HEK293T (cell line): ENCODE measurements around the gene DNAH10.

Experiments
- CTCF ChIA-PET: fragments of 350-600 bp; formaldehyde crosslinking; extraction: SDS; loops from one replicate; lab custom pipeline; 2021; ENCODE audit warnings: antibody characterized with exemption, inconsistent platforms; lab: Yijun Ruan, JAX
- POLR2A ChIA-PET: fragments of 350-600 bp; formaldehyde crosslinking; extraction: SDS; loops from one replicate; lab custom pipeline; 2020; ENCODE audit warnings: antibody characterized with exemption, inconsistent platforms; lab: Yijun Ruan, JAX
- DNase-seq: peaks from one replicate; pipeline ENCODE4 v3.0.0; 2012; ENCODE audit warnings: mixed read lengths; ENCODE audit errors: extremely low spot score
- ARNT ChIP-seq: fragments of 450-650 bp; IDR thresholded peaks from 2 replicates; pipeline ENCODE4 v1.6.1; 2017; ENCODE audit warnings: mild to moderate bottlenecking
- BHLHE40 ChIP-seq: fragments of 450-650 bp; IDR thresholded peaks from 2 replicates; pipeline ENCODE4 v1.6.1; 2016; ENCODE audit warnings: mild to moderate bottlenecking, moderate library complexity, borderline replicate concordance
- CTBP1 ChIP-seq: fragments of 450-650 bp; IDR thresholded peaks from 2 replicates; pipeline ENCODE4 v1.6.1; 2016; ENCODE audit warnings: borderline replicate concordance
- ELF4 ChIP-seq: fragments of 450-650 bp; IDR thresholded peaks from 2 replicates; pipeline ENCODE4 v1.6.1; 2017; ENCODE audit warnings: antibody characterized with exemption
- FOXA1 ChIP-seq: fragments of 450-650 bp; IDR thresholded peaks from 2 replicates; pipeline ENCODE4 v1.6.1; 2016; ENCODE audit warnings: mild to moderate bottlenecking
- FOXK2 ChIP-seq: fragments of 450-650 bp; IDR thresholded peaks from 2 replicates; pipeline ENCODE4 v1.6.1; 2016; ENCODE audit warnings: mild to moderate bottlenecking
- FOXM1 ChIP-seq: fragments of 450-650 bp; IDR thresholded peaks from 2 replicates; pipeline ENCODE4 v1.6.1; 2017; ENCODE audit warnings: mild to moderate bottlenecking, borderline replicate concordance
- HDGF ChIP-seq: fragments of 450-650 bp; IDR thresholded peaks from 2 replicates; pipeline ENCODE4 v1.6.1; 2017; ENCODE audit warnings: antibody characterized with exemption, borderline replicate concordance
- L3MBTL2 ChIP-seq: fragments of 450-650 bp; conservative IDR thresholded peaks from 2 replicates; pipeline ENCODE4 v1.6.1; 2016; ENCODE audit warnings: mild to moderate bottlenecking
- LEF1 ChIP-seq: fragments of 450-650 bp; IDR thresholded peaks from 2 replicates; pipeline ENCODE4 v1.6.1; 2017; ENCODE audit warnings: mild to moderate bottlenecking, borderline replicate concordance
- NFRKB ChIP-seq: fragments of 450-650 bp; IDR thresholded peaks from 2 replicates; pipeline ENCODE4 v1.6.1; 2016; ENCODE audit warnings: mild to moderate bottlenecking, moderate library complexity
- PKNOX1 ChIP-seq: fragments of 450-650 bp; IDR thresholded peaks from 2 replicates; pipeline ENCODE4 v1.6.1; 2016
- SP1 ChIP-seq: fragments of 450-650 bp; IDR thresholded peaks from 2 replicates; pipeline ENCODE4 v1.6.1; 2017
- SUZ12 ChIP-seq: fragments of 450-650 bp; IDR thresholded peaks from 2 replicates; pipeline ENCODE4 v1.6.1; 2016; ENCODE audit warnings: mild to moderate bottlenecking
- TARDBP ChIP-seq: fragments of 450-650 bp; IDR thresholded peaks from 2 replicates; pipeline ENCODE4 v1.6.1; 2016
- ZNF384 ChIP-seq: fragments of 450-650 bp; IDR thresholded peaks from 2 replicates; pipeline ENCODE4 v1.6.1; 2016

The DNAH10 gene

GRCh38 chr12:123853396-123854070 lies 91.4 kb downstream of the DNAH10 start:
- ChIA-PET POLR2A (no interaction called here), CTCF (interaction anchor here (0.6 kb wide), 1 partner anchor 18 kb away, joined by 3 read pairs; no protein-coding TSS in a partner anchor)

GRCh38 chr12:123854232-123854631 lies 92.1 kb downstream of the DNAH10 start:
- POLR2A ChIA-PET = no interaction called here
- CTCF ChIA-PET = interaction anchor here (0.6 kb wide), 1 partner anchor 18 kb away, joined by 3 read pairs; no protein-coding TSS in a partner anchor

More at GRCh38 chr12:123853396-123854070, 91.4 kb downstream of the DNAH10 start:
- TF ChIP-seq TARDBP = no peak
- TF ChIP-seq SP1 = no peak
- TF ChIP-seq CTBP1 = no peak
- TF ChIP-seq PKNOX1 = no peak
- TF ChIP-seq L3MBTL2 = no peak
- no peak for TF ChIP-seq LEF1
- TF ChIP-seq FOXM1 = no peak
- TF ChIP-seq FOXK2 = no peak
- no peak for TF ChIP-seq ARNT
- TF ChIP-seq BHLHE40 = no peak
- TF ChIP-seq HDGF = no peak
- no peak for TF ChIP-seq ELF4
- no peak for TF ChIP-seq SUZ12
- DNase-seq = no peak

GRCh38 chr12:123854918-123855317 lies 92.8 kb downstream of the DNAH10 start:
- ChIA-PET CTCF (no interaction called here), POLR2A (no interaction called here)
- DNase-seq = no peak
- no peak for TF ChIP-seq L3MBTL2
- no peak for TF ChIP-seq SUZ12
- no peak for TF ChIP-seq LEF1
- no peak for TF ChIP-seq NFRKB
- no peak for TF ChIP-seq FOXA1
- no peak for TF ChIP-seq SP1
- no peak for TF ChIP-seq FOXK2
- no peak for TF ChIP-seq BHLHE40
- no peak for TF ChIP-seq PKNOX1
- TF ChIP-seq ARNT = no peak
- TF ChIP-seq HDGF = no peak
- no peak for TF ChIP-seq TARDBP
- no peak for TF ChIP-seq ELF4
- TF ChIP-seq ZNF384 = no peak
- TF ChIP-seq FOXM1 = no peak
- no peak for TF ChIP-seq CTBP1

More at GRCh38 chr12:123854232-123854631, 92.1 kb downstream of the DNAH10 start:
- DNase-seq = no peak
- TF ChIP-seq LEF1 (no peak), FOXM1 (no peak), NFRKB (no peak), TARDBP (no peak), ARNT (no peak), L3MBTL2 (no peak), FOXK2 (no peak), CTBP1 (no peak), SP1 (no peak), ZNF384 (no peak), PKNOX1 (no peak), FOXA1 (no peak), SUZ12 (no peak), HDGF (no peak), BHLHE40 (no peak), ELF4 (no peak)

- CTCF ChIA-PET = no interaction called here
- POLR2A ChIA-PET = no interaction called here
Observed at GRCh38 chr12:123856681-123857080, 94.6 kb downstream of the DNAH10 start.

GRCh38 chr12:123858176-123858575 lies 96.1 kb downstream of the DNAH10 start:
- TF ChIP-seq LEF1 (no peak), SP1 (no peak), L3MBTL2 (no peak), FOXK2 (no peak)
- no peak for DNase-seq
- CTCF ChIA-PET = no interaction called here
- POLR2A ChIA-PET = no interaction called here

More at GRCh38 chr12:123856681-123857080, 94.6 kb downstream of the DNAH10 start:
- no peak for DNase-seq
- TF ChIP-seq L3MBTL2 (no peak), PKNOX1 (no peak)

GRCh38 chr12:123859035-123859434 lies 96.9 kb downstream of the DNAH10 start:
- ChIA-PET CTCF (no interaction called here), POLR2A (no interaction called here)

More at GRCh38 chr12:123859035-123859434, 96.9 kb downstream of the DNAH10 start:
- no peak for DNase-seq
- TF ChIP-seq HDGF (no peak), ELF4 (no peak), ZNF384 (no peak), LEF1 (no peak), FOXK2 (no peak), L3MBTL2 (no peak), SP1 (no peak), NFRKB (no peak), BHLHE40 (no peak), FOXM1 (no peak), FOXA1 (no peak), ARNT (no peak), TARDBP (no peak), SUZ12 (no peak)
